Smooth muscle cell (in vitro differentiated cells): Measurements from ENCODE around the gene MSH3. TPM values are rescaled to one million over a fixed set of nuclear protein-coding genes. Genes with fewer than 3 reads are reported as not detected.

Source experiments
- DNase-seq: peaks from one replicate; lab custom pipeline; 2025; ENCODE audit not compliant: unreplicated experiment; lab: John Stamatoyannopoulos, UW
- H2AFZ ChIP-seq: fragments of 200-600 bp; sonication (generic); 2 replicates; pipeline ENCODE4 v1.6.0; 2016; ENCODE audit warnings: antibody characterized with exemption, low read depth, mild to moderate bottlenecking
- H3F3A ChIP-seq: fragments of 200-600 bp; sonication (generic); 2 replicates; pipeline ENCODE4 v1.6.0; 2017; ENCODE audit warnings: antibody characterized with exemption, low read depth
- H3K27ac ChIP-seq: fragments of 200-600 bp; sonication (generic); 2 replicates; pipeline ENCODE4 v1.5.1; 2016; ENCODE audit warnings: low read depth, mild to moderate bottlenecking
- H3K27me3 ChIP-seq: fragments of 200-600 bp; sonication (generic); 2 replicates; pipeline ENCODE4 v1.6.1; 2016; ENCODE audit warnings: low read depth, mild to moderate bottlenecking
- H3K36me3 ChIP-seq: fragments of 200-600 bp; sonication (generic); 2 replicates; pipeline ENCODE4 v1.5.1; 2016; ENCODE audit warnings: low read depth
- H3K4me1 ChIP-seq: fragments of 200-600 bp; sonication (generic); 2 replicates; pipeline ENCODE4 v1.5.1; 2016; ENCODE audit warnings: low read depth
- H3K4me2 ChIP-seq: fragments of 200-600 bp; sonication (generic); 2 replicates; pipeline ENCODE4 v1.6.0; 2016; ENCODE audit warnings: mild to moderate bottlenecking
- H3K4me3 ChIP-seq: fragments of 200-600 bp; sonication (generic); 2 replicates; pipeline ENCODE4 v1.5.1; 2016; ENCODE audit warnings: mild to moderate bottlenecking
- H3K79me2 ChIP-seq: fragments of 200-600 bp; sonication (generic); 2 replicates; pipeline ENCODE4 v1.6.0; 2016; ENCODE audit warnings: low read depth, mild to moderate bottlenecking
- H3K9ac ChIP-seq: fragments of 200-600 bp; sonication (generic); 2 replicates; pipeline ENCODE4 v1.6.0; 2016; ENCODE audit warnings: low read depth
- H3K9me3 ChIP-seq: fragments of 200-600 bp; sonication (generic); replicated peaks from 2 replicates; pipeline ENCODE4 v1.5.1; 2016; ENCODE audit warnings: low read depth
- H4K20me1 ChIP-seq: fragments of 200-600 bp; sonication (generic); 2 replicates; pipeline ENCODE4 v1.6.0; 2016; ENCODE audit warnings: low read depth
- WGBS: methylation state at CpG from one replicate; pipeline ENCODE4 v1.1.7; 2016; ENCODE audit warnings: low lambda C conversion rate; 5-methylcytosine and 5-hydroxymethylcytosine counted together
- polyA plus RNA-seq: library from polyadenylated mRNA; unstranded; fragments of >200 nt; fragmentation: Nextera tagmentation; extraction: Ambion mirVana; gene quantifications from 2 replicates; pipeline ENCODE4 v1.2.1, GENCODE V29; 2016
- total RNA-seq: library from RNA; depleted of rRNA; stranded (reverse); fragments of >200 nt; gene quantifications from 2 replicates; pipeline ENCODE4 v1.2.3, GENCODE V29; 2014
- TF ChIP-seq, protein P1 (sequence below): fragments of 200-600 bp; sonication (generic); IDR thresholded peaks from 2 replicates; pipeline ENCODE4 v1.5.1; 2017; ENCODE audit warnings: borderline replicate concordance, mild to moderate bottlenecking, antibody characterized with exemption; ENCODE audit not compliant: insufficient read depth, poor library complexity, severe bottlenecking

The MSH3 gene
- total and polyA plus RNA-seq, 2 experiments from 2014 or later, result 5.1 to 12.6 TPM

DNA sequence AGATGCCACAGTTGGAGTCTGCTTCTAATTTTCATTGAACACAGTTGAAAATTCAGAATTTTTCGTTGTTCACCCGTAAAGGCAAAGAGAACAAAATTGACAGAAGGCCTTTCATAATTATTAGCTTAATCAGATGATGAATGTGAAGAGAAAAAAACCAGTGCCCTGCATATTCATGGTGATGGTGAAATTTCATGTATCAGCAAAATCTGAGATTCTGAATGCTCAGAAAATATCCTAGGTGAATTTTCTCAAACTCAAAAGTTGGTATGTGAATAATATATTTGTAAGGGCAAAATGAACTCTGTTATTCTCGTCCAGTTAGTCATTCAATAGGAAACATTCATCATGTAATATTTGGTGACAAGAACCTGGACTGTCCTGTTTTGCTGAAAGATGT, 136.2 kb downstream of the MSH3 start:
- H3F3A ChIP-seq, result no peaks in the 10 kb centered on the region
- H3K9ac ChIP-seq, result no peak overlapping the region
- peaks cover 4% of the 10 kb centered on the region for H3K36me3 ChIP-seq
- H3K4me2 ChIP-seq, result no peak overlapping the region
- WGBS, result 91% methylated on average over 3 of the region's 3 CpGs
- H3K4me3 ChIP-seq, result no peak overlapping the region
- no peak overlapping the region for H2AFZ ChIP-seq
- H3K9me3 ChIP-seq, result no peaks in the 10 kb centered on the region
- TF ChIP-seq, protein P1, sequence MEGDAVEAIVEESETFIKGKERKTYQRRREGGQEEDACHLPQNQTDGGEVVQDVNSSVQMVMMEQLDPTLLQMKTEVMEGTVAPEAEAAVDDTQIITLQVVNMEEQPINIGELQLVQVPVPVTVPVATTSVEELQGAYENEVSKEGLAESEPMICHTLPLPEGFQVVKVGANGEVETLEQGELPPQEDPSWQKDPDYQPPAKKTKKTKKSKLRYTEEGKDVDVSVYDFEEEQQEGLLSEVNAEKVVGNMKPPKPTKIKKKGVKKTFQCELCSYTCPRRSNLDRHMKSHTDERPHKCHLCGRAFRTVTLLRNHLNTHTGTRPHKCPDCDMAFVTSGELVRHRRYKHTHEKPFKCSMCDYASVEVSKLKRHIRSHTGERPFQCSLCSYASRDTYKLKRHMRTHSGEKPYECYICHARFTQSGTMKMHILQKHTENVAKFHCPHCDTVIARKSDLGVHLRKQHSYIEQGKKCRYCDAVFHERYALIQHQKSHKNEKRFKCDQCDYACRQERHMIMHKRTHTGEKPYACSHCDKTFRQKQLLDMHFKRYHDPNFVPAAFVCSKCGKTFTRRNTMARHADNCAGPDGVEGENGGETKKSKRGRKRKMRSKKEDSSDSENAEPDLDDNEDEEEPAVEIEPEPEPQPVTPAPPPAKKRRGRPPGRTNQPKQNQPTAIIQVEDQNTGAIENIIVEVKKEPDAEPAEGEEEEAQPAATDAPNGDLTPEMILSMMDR, result no peak
- H3K27ac ChIP-seq, result no peak overlapping the region
- DNase-seq, result no peak
- H3K79me2 ChIP-seq, result no peaks in the 10 kb centered on the region
- H3K27me3 ChIP-seq, result no peaks in the 10 kb centered on the region
- no peaks in the 10 kb centered on the region for H3K4me1 ChIP-seq
- H4K20me1 ChIP-seq, result no peaks in the 10 kb centered on the region

DNA sequence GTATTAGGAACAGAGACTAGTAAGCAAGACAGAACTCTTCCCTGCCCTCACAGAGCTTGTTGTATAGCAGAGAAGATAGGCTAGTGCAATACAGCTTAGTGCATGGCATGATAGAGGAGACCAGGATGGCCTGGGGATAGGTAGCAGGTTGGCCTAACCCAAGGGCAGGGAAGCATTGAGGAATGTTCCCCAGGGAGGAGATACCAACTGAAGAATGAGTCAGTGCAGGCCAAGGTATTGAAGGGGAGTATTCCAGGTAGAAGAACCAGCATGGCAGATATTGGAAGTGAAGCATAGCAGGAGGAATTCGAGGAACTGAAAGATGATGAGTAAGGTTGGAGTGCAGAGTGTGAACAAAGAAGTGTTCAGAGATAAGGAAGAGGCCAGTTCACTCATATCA, 138.9 kb downstream of the MSH3 start:
- 100% methylated on average over 1 of the region's 1 CpG for WGBS
- H3K9me3 ChIP-seq, result no peaks in the 10 kb centered on the region
- no peak overlapping the region for H3K4me3 ChIP-seq
- no peaks in the 10 kb centered on the region for H4K20me1 ChIP-seq
- no peaks in the 10 kb centered on the region for H3F3A ChIP-seq
- H3K27ac ChIP-seq, result no peak overlapping the region
- H3K36me3 ChIP-seq, result peaks cover 4% of the 10 kb centered on the region
- TF ChIP-seq, protein P1, result no peak
- H3K4me2 ChIP-seq, result no peak overlapping the region
- no peaks in the 10 kb centered on the region for H3K79me2 ChIP-seq
- no peak overlapping the region for H2AFZ ChIP-seq
- no peaks in the 10 kb centered on the region for H3K27me3 ChIP-seq
- DNase-seq, result no peak
- no peaks in the 10 kb centered on the region for H3K4me1 ChIP-seq
- H3K9ac ChIP-seq, result no peak overlapping the region

GRCh38 chr5:80796846-80797245, 142.4 kb downstream of the MSH3 start:
- TF ChIP-seq, protein P1, result no peak
- 96% methylated on average over 4 of the region's 5 CpGs for WGBS
- no peaks in the 10 kb centered on the region for H4K20me1 ChIP-seq

GRCh38 chr5:80797428-80798024, 143.1 kb downstream of the MSH3 start:
- Histone ChIP-seq H3K4me1 (no peaks in the 10 kb centered on the region), H2AFZ (no peak overlapping the region), H3F3A (no peaks in the 10 kb centered on the region), H3K27ac (no peak overlapping the region), H4K20me1 (no peaks in the 10 kb centered on the region), H3K36me3 (peaks cover 4% of the 10 kb centered on the region), H3K9me3 (no peaks in the 10 kb centered on the region), H3K27me3 (no peaks in the 10 kb centered on the region), H3K4me2 (no peak overlapping the region), H3K79me2 (no peaks in the 10 kb centered on the region), H3K9ac (no peak overlapping the region), H3K4me3 (no peak overlapping the region)
- 95% methylated on average over 5 of the region's 5 CpGs for WGBS
- no peak for DNase-seq
- TF ChIP-seq, protein P1, result no peak

More at GRCh38 chr5:80796846-80797245, 142.4 kb downstream of the MSH3 start:
- no peaks in the 10 kb centered on the region for H3K9me3 ChIP-seq
- DNase-seq, result no peak
- H3K27ac ChIP-seq, result no peak overlapping the region
- no peaks in the 10 kb centered on the region for H3K4me1 ChIP-seq
- H3K4me3 ChIP-seq, result no peak overlapping the region
- H3K36me3 ChIP-seq, result peaks cover 4% of the 10 kb centered on the region
- H3F3A ChIP-seq, result no peaks in the 10 kb centered on the region
- H3K27me3 ChIP-seq, result no peaks in the 10 kb centered on the region
- no peaks in the 10 kb centered on the region for H3K79me2 ChIP-seq
- H2AFZ ChIP-seq, result no peak overlapping the region
- H3K4me2 ChIP-seq, result no peak overlapping the region
- H3K9ac ChIP-seq, result no peak overlapping the region
